ENCODE results near the gene METTL16. TPM values are rescaled to one million over a fixed set of nuclear protein-coding genes. Genes with fewer than 3 reads are reported as not detected.

Gene METTL16
- total RNA-seq, 1 experiment from 2014 or later = 54.1 TPM

DNA sequence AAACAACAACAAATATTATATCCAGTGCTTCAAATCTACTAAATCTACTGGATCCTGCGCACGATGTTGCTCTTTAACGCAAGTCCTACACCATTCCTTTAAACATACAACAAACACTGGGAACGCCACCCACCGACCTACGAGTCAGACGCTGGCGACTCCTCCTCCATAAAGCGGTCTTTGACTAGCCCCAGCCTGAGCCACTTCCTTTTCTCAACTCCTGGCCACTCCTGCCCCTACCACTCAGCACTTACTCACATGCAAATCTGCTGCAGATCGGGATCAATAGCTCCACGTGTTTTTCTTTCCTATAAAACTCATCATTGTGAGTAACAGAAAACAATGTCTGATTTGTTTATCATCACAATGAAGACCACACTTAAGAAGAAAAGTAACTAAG, 78.0 kb downstream of the METTL16 start:
- POLR2A ChIA-PET = interaction anchor here (0.6 kb wide), 1 partner anchor 11 kb away, joined by 4 read pairs; no protein-coding TSS in a partner anchor
- peak overlapping the region; percentile 84 for H3K27ac Mint-ChIP-seq
- H3K27me3 Mint-ChIP-seq (ENCODE audit: low read depth) = no peaks in the 10 kb centered on the region
- no peak overlapping the region for H3K4me3 Mint-ChIP-seq
- no peak for DNase-seq (ENCODE audit: low spot score)
- H3K9me3 Mint-ChIP-seq = no peaks in the 10 kb centered on the region
- H3K36me3 Mint-ChIP-seq = peaks cover 39% of the 10 kb centered on the region
- CTCF ChIA-PET = interaction anchor here (1.8 to 4.5 kb wide), 3 partner anchors 18 to 51 kb away, joined by 9 to 29 read pairs (median 13); no protein-coding TSS in a partner anchor
- peak; percentile 34 for ATAC-seq
- TF ChIP-seq EMX1 (CRISPR knock-in tag; IDR thresholded peaks at IDR 0.05) = no peak
- no peak for TF ChIP-seq RORB (CRISPR knock-in tag; IDR thresholded peaks at IDR 0.05)
- H3K4me1 Mint-ChIP-seq = peaks cover 33% of the 10 kb centered on the region

DNA sequence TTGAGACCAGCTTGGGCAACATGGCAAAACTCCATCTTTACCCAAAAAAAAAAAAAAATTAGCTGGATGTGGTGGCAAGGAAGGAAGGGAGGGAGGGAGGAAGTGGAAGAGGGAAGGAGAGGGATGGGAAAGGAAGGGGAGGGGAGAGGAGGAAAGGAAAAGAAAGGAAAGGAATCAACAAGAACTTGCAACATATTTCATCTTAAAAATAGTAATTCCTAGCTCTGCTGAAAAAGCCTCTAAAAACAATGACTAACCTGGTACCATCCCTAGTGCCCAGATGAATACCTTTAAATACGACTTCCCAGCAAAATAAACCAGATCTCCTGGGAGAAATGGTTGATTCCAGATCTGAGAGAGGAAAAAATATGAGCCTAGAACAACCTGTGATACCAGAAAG, 83.8 kb downstream of the METTL16 start:
- Mint-ChIP-seq H3K27ac (peak overlapping the region; percentile 46; the same call in 1 of the 2 replicates), H3K27me3 (ENCODE audit: low read depth) (no peaks in the 10 kb centered on the region), H3K36me3 (peaks cover 29% of the 10 kb centered on the region), H3K4me1 (no peaks in the 10 kb centered on the region), H3K4me3 (no peak overlapping the region), H3K9me3 (no peaks in the 10 kb centered on the region)
- DNase-seq (ENCODE audit: low spot score) (no peak), ATAC-seq (no peak)
- POLR2A ChIA-PET = no interaction called here
- CTCF ChIA-PET = interaction anchor here (0.6 to 2.0 kb wide), 3 partner anchors 12 to 46 kb away, joined by 3 to 7 read pairs (median 3); no protein-coding TSS in a partner anchor
- no peak for TF ChIP-seq JUN (CRISPR knock-in tag; IDR thresholded peaks at IDR 0.05)
- no peak for TF ChIP-seq PRRX2 (CRISPR knock-in tag; IDR thresholded peaks at IDR 0.05)
- TF ChIP-seq, protein P1, sequence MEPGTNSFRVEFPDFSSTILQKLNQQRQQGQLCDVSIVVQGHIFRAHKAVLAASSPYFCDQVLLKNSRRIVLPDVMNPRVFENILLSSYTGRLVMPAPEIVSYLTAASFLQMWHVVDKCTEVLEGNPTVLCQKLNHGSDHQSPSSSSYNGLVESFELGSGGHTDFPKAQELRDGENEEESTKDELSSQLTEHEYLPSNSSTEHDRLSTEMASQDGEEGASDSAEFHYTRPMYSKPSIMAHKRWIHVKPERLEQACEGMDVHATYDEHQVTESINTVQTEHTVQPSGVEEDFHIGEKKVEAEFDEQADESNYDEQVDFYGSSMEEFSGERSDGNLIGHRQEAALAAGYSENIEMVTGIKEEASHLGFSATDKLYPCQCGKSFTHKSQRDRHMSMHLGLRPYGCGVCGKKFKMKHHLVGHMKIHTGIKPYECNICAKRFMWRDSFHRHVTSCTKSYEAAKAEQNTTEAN (CRISPR knock-in tag; IDR thresholded peaks at IDR 0.05) = no peak
- TF ChIP-seq ZNF317 (CRISPR knock-in tag; IDR thresholded peaks at IDR 0.05; ENCODE audit: borderline replicate concordance, low read depth) = no peak
- TF ChIP-seq, protein P2, sequence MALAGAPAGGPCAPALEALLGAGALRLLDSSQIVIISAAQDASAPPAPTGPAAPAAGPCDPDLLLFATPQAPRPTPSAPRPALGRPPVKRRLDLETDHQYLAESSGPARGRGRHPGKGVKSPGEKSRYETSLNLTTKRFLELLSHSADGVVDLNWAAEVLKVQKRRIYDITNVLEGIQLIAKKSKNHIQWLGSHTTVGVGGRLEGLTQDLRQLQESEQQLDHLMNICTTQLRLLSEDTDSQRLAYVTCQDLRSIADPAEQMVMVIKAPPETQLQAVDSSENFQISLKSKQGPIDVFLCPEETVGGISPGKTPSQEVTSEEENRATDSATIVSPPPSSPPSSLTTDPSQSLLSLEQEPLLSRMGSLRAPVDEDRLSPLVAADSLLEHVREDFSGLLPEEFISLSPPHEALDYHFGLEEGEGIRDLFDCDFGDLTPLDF (CRISPR knock-in tag; IDR thresholded peaks at IDR 0.05) = no peak
- TF ChIP-seq, protein P3, sequence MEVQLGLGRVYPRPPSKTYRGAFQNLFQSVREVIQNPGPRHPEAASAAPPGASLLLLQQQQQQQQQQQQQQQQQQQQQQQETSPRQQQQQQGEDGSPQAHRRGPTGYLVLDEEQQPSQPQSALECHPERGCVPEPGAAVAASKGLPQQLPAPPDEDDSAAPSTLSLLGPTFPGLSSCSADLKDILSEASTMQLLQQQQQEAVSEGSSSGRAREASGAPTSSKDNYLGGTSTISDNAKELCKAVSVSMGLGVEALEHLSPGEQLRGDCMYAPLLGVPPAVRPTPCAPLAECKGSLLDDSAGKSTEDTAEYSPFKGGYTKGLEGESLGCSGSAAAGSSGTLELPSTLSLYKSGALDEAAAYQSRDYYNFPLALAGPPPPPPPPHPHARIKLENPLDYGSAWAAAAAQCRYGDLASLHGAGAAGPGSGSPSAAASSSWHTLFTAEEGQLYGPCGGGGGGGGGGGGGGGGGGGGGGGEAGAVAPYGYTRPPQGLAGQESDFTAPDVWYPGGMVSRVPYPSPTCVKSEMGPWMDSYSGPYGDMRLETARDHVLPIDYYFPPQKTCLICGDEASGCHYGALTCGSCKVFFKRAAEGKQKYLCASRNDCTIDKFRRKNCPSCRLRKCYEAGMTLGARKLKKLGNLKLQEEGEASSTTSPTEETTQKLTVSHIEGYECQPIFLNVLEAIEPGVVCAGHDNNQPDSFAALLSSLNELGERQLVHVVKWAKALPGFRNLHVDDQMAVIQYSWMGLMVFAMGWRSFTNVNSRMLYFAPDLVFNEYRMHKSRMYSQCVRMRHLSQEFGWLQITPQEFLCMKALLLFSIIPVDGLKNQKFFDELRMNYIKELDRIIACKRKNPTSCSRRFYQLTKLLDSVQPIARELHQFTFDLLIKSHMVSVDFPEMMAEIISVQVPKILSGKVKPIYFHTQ (CRISPR knock-in tag; IDR thresholded peaks at IDR 0.05) = no peak
- TF ChIP-seq, protein P4, sequence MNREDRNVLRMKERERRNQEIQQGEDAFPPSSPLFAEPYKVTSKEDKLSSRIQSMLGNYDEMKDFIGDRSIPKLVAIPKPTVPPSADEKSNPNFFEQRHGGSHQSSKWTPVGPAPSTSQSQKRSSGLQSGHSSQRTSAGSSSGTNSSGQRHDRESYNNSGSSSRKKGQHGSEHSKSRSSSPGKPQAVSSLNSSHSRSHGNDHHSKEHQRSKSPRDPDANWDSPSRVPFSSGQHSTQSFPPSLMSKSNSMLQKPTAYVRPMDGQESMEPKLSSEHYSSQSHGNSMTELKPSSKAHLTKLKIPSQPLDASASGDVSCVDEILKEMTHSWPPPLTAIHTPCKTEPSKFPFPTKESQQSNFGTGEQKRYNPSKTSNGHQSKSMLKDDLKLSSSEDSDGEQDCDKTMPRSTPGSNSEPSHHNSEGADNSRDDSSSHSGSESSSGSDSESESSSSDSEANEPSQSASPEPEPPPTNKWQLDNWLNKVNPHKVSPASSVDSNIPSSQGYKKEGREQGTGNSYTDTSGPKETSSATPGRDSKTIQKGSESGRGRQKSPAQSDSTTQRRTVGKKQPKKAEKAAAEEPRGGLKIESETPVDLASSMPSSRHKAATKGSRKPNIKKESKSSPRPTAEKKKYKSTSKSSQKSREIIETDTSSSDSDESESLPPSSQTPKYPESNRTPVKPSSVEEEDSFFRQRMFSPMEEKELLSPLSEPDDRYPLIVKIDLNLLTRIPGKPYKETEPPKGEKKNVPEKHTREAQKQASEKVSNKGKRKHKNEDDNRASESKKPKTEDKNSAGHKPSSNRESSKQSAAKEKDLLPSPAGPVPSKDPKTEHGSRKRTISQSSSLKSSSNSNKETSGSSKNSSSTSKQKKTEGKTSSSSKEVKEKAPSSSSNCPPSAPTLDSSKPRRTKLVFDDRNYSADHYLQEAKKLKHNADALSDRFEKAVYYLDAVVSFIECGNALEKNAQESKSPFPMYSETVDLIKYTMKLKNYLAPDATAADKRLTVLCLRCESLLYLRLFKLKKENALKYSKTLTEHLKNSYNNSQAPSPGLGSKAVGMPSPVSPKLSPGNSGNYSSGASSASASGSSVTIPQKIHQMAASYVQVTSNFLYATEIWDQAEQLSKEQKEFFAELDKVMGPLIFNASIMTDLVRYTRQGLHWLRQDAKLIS (CRISPR knock-in tag; IDR thresholded peaks at IDR 0.05; ENCODE audit: borderline replicate concordance) = no peak

DNA sequence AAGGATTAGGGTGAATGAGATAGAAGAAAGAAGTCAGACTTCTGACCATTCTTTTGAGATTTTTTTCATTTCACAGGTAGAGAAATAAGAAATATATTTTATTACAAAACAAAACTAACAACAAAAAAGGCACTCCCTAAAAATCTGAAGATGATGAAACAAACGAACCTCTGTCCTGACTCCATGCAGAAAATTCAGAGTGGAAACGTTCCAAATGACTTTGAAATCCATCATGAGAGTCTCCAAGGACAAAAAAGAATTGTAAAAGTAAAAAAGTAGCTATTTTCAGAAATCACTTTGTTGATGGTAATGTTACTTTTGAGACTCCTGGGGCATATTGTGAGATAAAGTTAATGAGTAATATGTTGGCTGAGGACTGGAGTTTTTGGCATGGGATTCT, 84.5 kb downstream of the METTL16 start:
- Mint-ChIP-seq H3K27ac (no peak overlapping the region), H3K27me3 (ENCODE audit: low read depth) (no peaks in the 10 kb centered on the region), H3K4me1 (no peaks in the 10 kb centered on the region), H3K4me3 (no peak overlapping the region), H3K36me3 (peaks cover 23% of the 10 kb centered on the region), H3K9me3 (no peaks in the 10 kb centered on the region)
- no peak for TF ChIP-seq MXD4 (CRISPR knock-in tag; IDR thresholded peaks at IDR 0.05; ENCODE audit: borderline replicate concordance)
- no peak for TF ChIP-seq ESRRA (CRISPR knock-in tag; IDR thresholded peaks at IDR 0.05; ENCODE audit: borderline replicate concordance)
- TF ChIP-seq, protein P5, sequence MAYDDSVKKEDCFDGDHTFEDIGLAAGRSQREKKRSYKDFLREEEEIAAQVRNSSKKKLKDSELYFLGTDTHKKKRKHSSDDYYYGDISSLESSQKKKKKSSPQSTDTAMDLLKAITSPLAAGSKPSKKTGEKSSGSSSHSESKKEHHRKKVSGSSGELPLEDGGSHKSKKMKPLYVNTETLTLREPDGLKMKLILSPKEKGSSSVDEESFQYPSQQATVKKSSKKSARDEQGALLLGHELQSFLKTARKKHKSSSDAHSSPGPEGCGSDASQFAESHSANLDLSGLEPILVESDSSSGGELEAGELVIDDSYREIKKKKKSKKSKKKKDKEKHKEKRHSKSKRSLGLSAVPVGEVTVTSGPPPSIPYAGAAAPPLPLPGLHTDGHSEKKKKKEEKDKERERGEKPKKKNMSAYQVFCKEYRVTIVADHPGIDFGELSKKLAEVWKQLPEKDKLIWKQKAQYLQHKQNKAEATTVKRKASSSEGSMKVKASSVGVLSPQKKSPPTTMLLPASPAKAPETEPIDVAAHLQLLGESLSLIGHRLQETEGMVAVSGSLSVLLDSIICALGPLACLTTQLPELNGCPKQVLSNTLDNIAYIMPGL (CRISPR knock-in tag; IDR thresholded peaks at IDR 0.05) = no peak
- TF ChIP-seq ATF1 (CRISPR knock-in tag; IDR thresholded peaks at IDR 0.05) = no peak
- TF ChIP-seq JUN (CRISPR knock-in tag; IDR thresholded peaks at IDR 0.05) = no peak
- TF ChIP-seq, protein P6, sequence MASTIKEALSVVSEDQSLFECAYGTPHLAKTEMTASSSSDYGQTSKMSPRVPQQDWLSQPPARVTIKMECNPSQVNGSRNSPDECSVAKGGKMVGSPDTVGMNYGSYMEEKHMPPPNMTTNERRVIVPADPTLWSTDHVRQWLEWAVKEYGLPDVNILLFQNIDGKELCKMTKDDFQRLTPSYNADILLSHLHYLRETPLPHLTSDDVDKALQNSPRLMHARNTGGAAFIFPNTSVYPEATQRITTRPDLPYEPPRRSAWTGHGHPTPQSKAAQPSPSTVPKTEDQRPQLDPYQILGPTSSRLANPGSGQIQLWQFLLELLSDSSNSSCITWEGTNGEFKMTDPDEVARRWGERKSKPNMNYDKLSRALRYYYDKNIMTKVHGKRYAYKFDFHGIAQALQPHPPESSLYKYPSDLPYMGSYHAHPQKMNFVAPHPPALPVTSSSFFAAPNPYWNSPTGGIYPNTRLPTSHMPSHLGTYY (CRISPR knock-in tag; IDR thresholded peaks at IDR 0.05) = no peak
- CTCF ChIA-PET = interaction anchor here (0.6 to 2.0 kb wide), 4 partner anchors 11 to 350 kb away, joined by 3 to 7 read pairs (median 3); no protein-coding TSS in a partner anchor
- no peak for DNase-seq (ENCODE audit: low spot score)
- ATAC-seq = no peak
- POLR2A ChIA-PET = no interaction called here
